Stimulated activated CD8-positive, alpha-beta memory T cell treated with anti-CD3 and anti-CD28 coated beads, Interleukin-12 subunit alpha, Interleukin-12 subunit beta, amount 100 ng/mL, for 4 hours (primary cell): ENCODE data around the gene CRNKL1.

ENCODE experiments used
- DNase-seq: peaks from one replicate; pipeline ENCODE4 v3.0.0-alpha.2; 2020; ENCODE audit warnings: low read depth

CRNKL1 gene

GRCh38 chr20:20063941-20064702 lies 11.9 kb upstream of the CRNKL1 start:
- no peak for DNase-seq

GRCh38 chr20:20060234-20060998 lies 8.2 kb upstream of the CRNKL1 start:
- no peak for DNase-seq

GRCh38 chr20:20051767-20052073 lies 546 bp downstream of the CRNKL1 start:
- no peak for DNase-seq

GRCh38 chr20:20039752-20040387 lies 12.4 kb downstream of the CRNKL1 start:
- no peak for DNase-seq

GRCh38 chr20:20038586-20038985 lies 13.7 kb downstream of the CRNKL1 start:
- no peak for DNase-seq

DNA sequence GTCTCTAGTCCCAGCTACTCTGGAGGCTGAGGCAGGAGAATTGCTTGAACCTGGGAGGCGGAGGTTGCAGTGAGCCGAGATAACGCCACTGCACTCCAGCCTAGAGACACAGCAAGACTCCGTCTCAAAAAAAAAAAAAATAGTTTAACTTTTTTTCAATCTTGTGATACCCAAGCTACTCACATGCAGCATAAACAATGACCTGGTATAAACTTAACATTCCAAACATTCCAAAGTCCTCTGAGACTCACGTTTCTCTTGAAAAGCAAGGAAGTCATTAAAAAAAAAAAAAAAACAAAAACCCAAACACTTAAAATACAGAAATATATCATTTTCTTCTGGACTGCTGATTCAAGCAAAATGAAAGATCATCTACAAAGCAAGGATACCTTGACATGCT lies 14.3 kb downstream of the CRNKL1 start:
- DNase-seq, result no peak

DNA sequence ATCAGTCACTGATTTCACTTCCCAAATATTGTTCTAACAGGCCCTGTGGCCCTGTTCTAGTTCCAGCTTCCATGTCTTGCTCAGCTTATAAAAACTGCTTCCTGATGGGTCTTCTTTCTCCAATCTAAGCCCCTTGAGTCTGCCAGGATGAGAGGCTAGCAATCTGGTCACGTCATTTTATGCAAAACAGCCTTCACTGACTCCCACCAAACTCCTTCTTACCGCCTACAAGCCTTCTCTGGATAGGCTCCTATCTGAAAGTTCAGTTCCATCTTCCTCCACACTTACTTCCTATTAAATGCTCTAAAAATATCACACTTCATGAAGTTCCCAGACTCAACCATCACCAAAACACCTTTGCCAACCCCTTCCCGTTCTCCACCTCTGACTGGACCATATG lies 15.5 kb downstream of the CRNKL1 start:
- no peak for DNase-seq

DNA sequence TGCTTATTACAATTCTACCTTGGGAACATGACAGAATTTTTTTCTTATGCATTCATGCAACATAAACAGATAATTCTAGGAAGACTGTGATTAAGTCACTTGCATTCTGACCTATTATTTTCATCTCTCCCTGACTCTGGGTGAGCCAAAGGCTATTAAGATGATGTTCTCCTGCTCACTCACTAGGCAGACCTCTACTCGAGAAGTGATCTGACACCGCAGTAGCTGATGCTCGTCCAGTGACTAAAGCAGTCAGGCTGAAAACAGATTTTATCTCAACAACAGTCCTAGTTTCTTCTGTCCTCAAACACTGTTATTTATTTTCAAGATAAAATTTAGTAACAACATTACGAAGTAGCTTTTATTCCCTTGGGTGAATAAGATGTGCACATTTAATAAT lies 17.8 kb downstream of the CRNKL1 start:
- DNase-seq, result no peak

DNA sequence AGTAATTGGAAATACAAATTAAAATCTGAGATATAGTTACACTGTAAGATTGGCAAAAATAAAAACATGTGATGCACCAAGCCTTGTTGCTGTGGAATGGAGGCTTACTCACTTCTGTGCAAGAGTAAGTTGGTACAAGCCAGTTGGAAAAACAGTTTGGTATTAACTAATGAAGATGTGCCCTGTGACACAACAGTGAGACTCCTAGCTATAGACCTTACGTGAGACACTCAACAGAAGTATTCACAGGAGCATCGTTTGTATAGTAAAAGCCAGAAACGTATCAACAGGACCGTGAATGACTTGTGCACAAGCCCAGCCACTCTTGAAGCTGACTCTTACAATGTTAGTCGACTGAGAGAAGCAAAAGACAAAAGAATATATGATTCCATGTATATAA lies 20.5 kb downstream of the CRNKL1 start:
- DNase-seq, result no peak

- DNase-seq, result no peak
These were observed 25.0 kb downstream of the CRNKL1 start for GRCh38 chr20:20027284-20027683.

GRCh38 chr20:20024942-20025341 lies 27.3 kb downstream of the CRNKL1 start:
- no peak for DNase-seq

DNA sequence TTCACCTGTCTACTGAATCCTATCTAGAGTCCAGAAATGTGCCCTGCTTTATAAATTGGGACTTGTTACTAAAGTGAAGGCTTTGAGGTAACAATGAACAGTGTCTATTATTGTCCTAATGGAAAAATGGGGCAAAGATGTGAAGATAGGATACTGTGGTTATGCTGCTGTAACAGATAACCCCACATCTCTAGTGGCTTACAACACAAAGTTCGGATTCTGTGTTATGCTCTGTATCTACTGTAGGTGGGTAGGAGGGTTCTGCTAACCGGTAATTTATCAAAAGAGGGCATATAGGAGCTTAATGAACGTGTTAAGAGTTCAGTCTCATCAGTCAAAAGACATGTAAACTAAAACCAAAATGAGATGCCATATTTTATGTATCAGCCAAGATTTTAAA lies 28.9 kb downstream of the CRNKL1 start:
- no peak for DNase-seq

DNA sequence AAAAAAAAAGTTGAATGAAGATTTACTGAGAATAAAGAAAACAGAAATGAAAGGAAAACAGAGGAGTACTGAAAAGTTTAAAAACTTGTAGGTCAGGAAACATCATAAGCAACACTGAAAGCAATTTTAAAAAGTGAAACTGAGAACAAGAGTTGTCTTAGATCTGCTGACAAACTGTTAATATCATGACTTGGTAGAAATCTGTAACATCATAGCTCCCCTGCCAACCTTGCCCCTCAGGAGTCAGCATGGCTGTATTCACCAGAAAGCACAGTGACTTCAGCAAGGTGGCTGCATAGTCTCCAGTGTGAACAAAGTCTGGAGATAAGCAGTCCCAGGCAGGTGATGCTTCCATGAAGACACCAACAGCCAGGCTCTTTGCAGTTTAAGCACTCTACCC lies 29.8 kb downstream of the CRNKL1 start:
- DNase-seq, result no peak

DNA sequence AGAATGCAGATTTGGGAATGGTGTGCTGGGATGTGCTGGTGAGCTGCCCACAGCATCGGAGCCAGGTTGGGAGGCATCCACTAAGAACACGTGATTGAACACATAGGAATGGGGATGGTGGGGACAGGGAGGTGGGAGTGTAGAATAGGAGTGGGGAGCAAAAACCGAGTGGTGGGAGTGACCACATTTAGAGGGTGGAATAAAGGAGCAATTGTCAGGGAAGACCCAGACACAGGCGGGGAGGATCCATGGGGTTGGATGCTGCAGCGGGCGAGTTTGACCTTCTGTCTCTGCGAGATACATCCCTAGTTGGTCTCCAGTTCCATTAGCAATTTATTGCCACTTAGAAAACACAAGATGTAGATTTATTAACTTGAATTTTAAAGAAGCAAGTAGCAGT lies 30.4 kb downstream of the CRNKL1 start:
- no peak for DNase-seq

DNA sequence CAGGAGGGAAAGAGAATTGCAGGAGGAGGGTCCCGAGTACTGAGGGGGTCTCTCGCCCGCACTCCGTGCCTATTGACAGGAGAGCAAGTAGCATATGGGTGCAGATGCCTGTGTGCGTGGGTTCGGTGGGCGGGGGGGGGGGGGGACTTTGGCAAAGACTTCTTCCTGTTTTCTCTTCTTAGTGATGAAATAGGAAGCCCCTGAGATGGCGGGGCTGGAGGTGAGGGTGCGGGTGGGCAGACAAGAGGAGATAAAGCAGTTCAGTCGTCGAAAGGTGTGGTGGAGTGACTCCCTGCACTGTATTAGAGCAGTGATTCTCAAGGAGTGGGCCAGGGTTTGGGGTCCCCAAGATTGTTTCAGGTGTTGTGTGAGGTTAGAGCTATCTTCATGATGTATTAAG lies 31.4 kb downstream of the CRNKL1 start:
- DNase-seq, result no peak

DNA sequence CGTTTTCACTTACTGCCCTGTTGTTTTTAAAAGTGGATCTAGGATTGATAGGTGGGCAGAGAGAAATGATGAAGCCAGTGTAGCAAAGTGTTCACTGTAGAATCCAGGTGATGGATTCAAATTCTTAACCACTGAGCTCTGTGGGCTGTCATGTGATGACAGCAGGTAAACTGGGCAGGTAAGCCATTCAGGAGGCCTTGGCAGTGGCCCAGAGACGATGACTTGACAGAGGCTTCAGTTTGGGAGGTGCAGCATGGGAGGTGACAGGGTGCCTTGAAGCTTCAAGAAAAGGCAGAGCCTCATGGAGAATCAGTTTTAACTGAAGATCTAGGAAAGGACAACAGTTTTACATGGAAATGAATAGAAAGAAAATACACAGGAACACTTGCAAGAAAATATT lies 33.1 kb downstream of the CRNKL1 start:
- DNase-seq, result no peak

- DNase-seq, result no peak
These were observed 33.9 kb downstream of the CRNKL1 start for GRCh38 chr20:20018366-20018765.

DNA sequence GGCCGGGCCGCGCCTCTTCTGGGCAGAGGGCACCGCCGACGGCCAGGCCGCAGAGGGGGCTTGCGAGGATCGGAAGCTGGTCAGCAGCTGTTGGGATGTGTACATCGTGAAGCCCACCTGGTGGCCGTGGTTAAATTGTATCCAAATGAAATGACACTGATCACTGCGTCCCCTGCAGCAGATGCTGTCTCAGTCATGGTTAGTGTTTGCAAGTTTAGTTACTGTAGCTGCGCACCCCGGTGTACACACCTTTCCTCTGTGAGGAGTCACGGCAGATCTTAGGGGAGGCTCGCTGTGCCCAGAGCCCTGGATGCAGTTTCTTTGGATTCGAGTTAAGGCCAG lies 34.5 kb downstream of the CRNKL1 start:
- DNase-seq, result no peak

- DNase-seq, result peak; percentile 85
These were observed 35.0 kb downstream of the CRNKL1 start, which contains the start of gene NAA20 for GRCh38 chr20:20017001-20017843. TSS of gene NAA20 (plus strand) at chr20:20017362. CDS start at chr20:20017397, 35 bp downstream.

DNA sequence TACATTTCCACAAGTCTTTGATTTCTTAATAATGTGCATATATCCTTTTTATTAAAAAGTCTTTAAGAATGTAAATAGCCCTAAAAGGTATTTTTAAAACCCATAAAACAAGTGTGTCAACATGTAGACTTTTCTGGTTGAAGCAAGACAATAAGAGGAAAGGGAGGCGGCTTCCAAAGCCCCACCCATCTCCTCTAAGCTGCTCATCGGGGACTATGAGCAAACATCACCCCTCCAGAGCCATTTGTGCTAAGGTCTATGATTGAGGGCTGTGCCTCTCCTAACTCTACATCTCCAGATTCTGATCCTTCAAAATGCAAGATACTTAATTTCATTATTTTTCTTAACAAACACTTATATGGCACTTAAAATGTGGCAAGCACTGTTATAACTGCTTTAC lies 37.6 kb downstream of the CRNKL1 start:
- no peak for DNase-seq

DNA sequence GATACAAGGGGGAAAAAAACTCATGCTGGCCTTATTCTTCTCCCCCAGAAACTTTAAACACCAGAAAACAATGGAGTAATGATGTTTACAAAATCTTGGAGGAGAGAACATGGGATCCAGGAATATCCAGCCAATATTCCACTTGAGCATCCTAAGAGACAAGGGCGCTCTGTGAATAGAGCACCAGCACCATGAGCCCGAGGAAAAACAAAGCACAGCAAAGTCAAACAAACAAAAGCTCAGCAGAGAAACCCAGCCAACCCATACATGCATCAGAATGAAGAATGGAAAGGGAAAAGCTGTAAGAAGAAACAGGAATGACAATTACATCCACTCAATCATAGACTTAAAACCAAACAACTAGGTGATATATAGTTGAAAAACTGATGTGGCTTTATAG lies 39.7 kb downstream of the CRNKL1 start:
- DNase-seq, result no peak
